ENCODE results near the gene REXO5. TPM values are rescaled to one million over a fixed set of nuclear protein-coding genes. Genes with fewer than 3 reads are reported as not detected.

REXO5 gene
- total RNA-seq, 1 experiment from 2014 or later: 4.0 TPM

DNA sequence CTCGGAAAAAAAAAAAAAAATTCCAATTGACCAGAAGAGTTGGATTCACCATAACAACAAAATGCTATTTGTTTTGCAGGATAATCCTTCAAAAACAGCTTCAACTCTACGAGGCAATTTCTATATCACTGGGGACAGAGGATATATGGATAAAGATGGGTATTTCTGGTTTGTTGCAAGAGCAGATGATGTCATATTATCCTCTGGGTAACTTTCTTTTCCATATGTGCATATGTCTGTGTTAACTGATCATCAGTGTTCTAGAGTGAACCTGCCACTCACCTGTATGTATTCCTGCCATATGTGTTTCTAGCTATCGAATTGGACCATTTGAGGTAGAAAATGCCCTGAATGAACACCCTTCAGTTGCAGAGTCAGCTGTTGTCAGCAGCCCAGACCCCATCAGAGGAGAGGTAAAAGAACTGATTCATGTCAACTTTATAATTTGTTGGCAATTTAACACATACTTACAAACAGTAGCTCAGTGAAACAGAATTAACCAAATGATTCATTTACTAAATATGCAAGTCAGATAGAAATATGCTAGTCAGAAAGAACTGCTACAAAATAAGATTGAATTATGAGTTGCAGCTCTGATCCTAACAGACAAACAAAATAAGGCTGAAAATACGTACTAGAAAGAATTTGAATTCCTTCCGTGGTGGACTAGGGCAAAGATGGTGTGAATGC lies 14.3 kb upstream of the REXO5 start:
- Histone ChIP-seq H3K36me3 (ENCODE audit: low read depth, low read length) (no peaks in the 10 kb centered on the region), H4K20me1 (ENCODE audit: low read length) (no peaks in the 10 kb centered on the region), H3K27me3 (ENCODE audit: low read length) (no peaks in the 10 kb centered on the region), H3K4me1 (ENCODE audit: insufficient read depth, low read length) (no peaks in the 10 kb centered on the region), H3K9ac (ENCODE audit: low read length) (no peak overlapping the region), H3F3A (ENCODE audit: low read length, unreplicated experiment) (no peaks in the 10 kb centered on the region), H3K9me2 (replicated peaks; ENCODE audit: low read length) (no peaks in the 10 kb centered on the region), H3K9me3 (ENCODE audit: low read length) (no peaks in the 10 kb centered on the region), H3K4me3 (ENCODE audit: low read length) (no peak overlapping the region), H3K4me2 (ENCODE audit: low read length) (no peak overlapping the region), H2AFZ (ENCODE audit: low read length) (no peak overlapping the region), H3K79me2 (ENCODE audit: low read length) (no peaks in the 10 kb centered on the region), H3K27ac (ENCODE audit: low read length) (no peak overlapping the region)
- ChIA-PET POLR2A (ENCODE audit: unreplicated experiment) (no interaction called here), CTCF (no interaction called here)
- no peak for TF ChIP-seq EZH2phosphoT487 (IDR thresholded peaks at IDR 0.05; ENCODE audit: borderline replicate concordance, low read length)
- TF ChIP-seq, protein P1, sequence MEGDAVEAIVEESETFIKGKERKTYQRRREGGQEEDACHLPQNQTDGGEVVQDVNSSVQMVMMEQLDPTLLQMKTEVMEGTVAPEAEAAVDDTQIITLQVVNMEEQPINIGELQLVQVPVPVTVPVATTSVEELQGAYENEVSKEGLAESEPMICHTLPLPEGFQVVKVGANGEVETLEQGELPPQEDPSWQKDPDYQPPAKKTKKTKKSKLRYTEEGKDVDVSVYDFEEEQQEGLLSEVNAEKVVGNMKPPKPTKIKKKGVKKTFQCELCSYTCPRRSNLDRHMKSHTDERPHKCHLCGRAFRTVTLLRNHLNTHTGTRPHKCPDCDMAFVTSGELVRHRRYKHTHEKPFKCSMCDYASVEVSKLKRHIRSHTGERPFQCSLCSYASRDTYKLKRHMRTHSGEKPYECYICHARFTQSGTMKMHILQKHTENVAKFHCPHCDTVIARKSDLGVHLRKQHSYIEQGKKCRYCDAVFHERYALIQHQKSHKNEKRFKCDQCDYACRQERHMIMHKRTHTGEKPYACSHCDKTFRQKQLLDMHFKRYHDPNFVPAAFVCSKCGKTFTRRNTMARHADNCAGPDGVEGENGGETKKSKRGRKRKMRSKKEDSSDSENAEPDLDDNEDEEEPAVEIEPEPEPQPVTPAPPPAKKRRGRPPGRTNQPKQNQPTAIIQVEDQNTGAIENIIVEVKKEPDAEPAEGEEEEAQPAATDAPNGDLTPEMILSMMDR (conservative IDR thresholded peaks at IDR 0.05; ENCODE audit: low read depth, low read length): no peak
- no peak for TF ChIP-seq EZH2 (IDR thresholded peaks at IDR 0.05; ENCODE audit: low read length, unreplicated experiment)
- ATAC-seq: no peak
- intact Hi-C loops (cut with micrococcal nuclease): no loop called here
- no peak for DNase-seq
- BruUV-seq (replicated peaks): no TSS peak

DNA sequence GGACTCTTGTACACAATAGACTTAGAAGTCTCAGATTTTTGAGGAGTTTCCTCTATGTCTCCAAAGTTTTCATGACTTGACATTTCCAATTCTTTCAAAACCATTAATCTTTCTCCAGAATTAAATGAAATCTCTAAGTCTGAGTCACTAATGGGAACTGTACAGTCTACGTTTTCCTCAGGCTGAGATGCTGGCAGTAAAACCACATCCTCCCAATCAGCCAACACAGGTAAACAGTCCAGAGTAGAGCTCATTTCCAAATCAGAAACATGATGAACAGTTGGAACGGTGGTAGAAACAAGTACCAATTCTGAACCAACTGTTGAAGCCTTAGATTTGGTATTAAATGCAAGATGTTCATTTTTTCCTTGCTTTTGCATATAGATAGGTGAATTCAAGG lies 8.0 kb upstream of the REXO5 start:
- peak; percentile 67 for ATAC-seq
- TF ChIP-seq EZH2phosphoT487 (IDR thresholded peaks at IDR 0.05; ENCODE audit: borderline replicate concordance, low read length): no peak
- no peak overlapping the region for H3K9ac ChIP-seq (ENCODE audit: low read length)
- no peaks in the 10 kb centered on the region for H3K9me2 ChIP-seq (replicated peaks; ENCODE audit: low read length)
- no peak overlapping the region for H2AFZ ChIP-seq (ENCODE audit: low read length)
- no peaks in the 10 kb centered on the region for H3F3A ChIP-seq (ENCODE audit: low read length, unreplicated experiment)
- no peak overlapping the region for H3K4me2 ChIP-seq (ENCODE audit: low read length)
- H3K4me3 ChIP-seq (ENCODE audit: low read length): no peak overlapping the region
- 0 out of 2 replicates have a peak, but pooled peaks cover 3% of the 10 kb centered on the region for H3K79me2 ChIP-seq (ENCODE audit: low read length)
- no peak overlapping the region for H3K27ac ChIP-seq (ENCODE audit: low read length)
- no peaks in the 10 kb centered on the region for H3K9me3 ChIP-seq (ENCODE audit: low read length)
- H3K36me3 ChIP-seq (ENCODE audit: low read depth, low read length): peaks cover 19% of the 10 kb centered on the region
- H3K4me1 ChIP-seq (ENCODE audit: insufficient read depth, low read length): peaks cover 6% of the 10 kb centered on the region
- BruUV-seq (replicated peaks): no TSS peak
- no peaks in the 10 kb centered on the region for H4K20me1 ChIP-seq (ENCODE audit: low read length)
- ChIA-PET POLR2A (ENCODE audit: unreplicated experiment) (interaction anchor here (0.6 kb wide), 1 partner anchor 106 kb away, joined by 4 read pairs; no protein-coding TSS in a partner anchor), CTCF (no interaction called here)
- no peaks in the 10 kb centered on the region for H3K27me3 ChIP-seq (ENCODE audit: low read length)
- peak; percentile 9 for DNase-seq
- intact Hi-C loops (cut with micrococcal nuclease): no loop called here

DNA sequence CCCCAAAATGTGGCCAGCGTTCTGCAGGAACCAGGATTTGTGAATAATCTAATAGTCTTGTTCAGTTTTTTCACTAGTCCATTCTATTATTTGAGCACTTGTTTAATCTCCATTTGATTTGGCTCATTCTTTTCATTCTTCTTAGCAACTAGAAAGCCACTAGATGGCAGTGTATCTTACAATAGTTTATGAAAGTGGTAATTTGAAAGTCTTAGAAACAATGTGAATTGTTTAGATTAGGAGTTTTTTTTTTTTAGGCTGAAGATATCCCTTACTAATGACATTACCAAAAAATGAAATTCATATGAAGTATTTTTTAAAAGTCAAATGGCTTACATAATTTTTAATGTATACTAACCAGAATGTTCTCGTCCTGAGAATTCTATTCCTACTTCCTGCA lies 6.7 kb upstream of the REXO5 start:
- ChIA-PET POLR2A (ENCODE audit: unreplicated experiment) (no interaction called here), CTCF (no interaction called here)
- BruUV-seq (replicated peaks): no TSS peak
- no peak for ATAC-seq
- H3K9me2 ChIP-seq (replicated peaks; ENCODE audit: low read length): no peaks in the 10 kb centered on the region
- H3K9ac ChIP-seq (ENCODE audit: low read length): no peak overlapping the region
- peaks cover 19% of the 10 kb centered on the region for H3K36me3 ChIP-seq (ENCODE audit: low read depth, low read length)
- H3K79me2 ChIP-seq (ENCODE audit: low read length): 0 out of 2 replicates have a peak, but pooled peaks cover 3% of the 10 kb centered on the region
- H3K4me3 ChIP-seq (ENCODE audit: low read length): no peak overlapping the region
- H3K9me3 ChIP-seq (ENCODE audit: low read length): no peaks in the 10 kb centered on the region
- H3K4me2 ChIP-seq (ENCODE audit: low read length): no peak overlapping the region
- no peaks in the 10 kb centered on the region for H4K20me1 ChIP-seq (ENCODE audit: low read length)
- TF ChIP-seq EZH2 (IDR thresholded peaks at IDR 0.05; ENCODE audit: low read length, unreplicated experiment): no peak
- TF ChIP-seq, protein P1 (conservative IDR thresholded peaks at IDR 0.05; ENCODE audit: low read depth, low read length): peak; percentile 58
- no peaks in the 10 kb centered on the region for H3F3A ChIP-seq (ENCODE audit: low read length, unreplicated experiment)
- intact Hi-C loops (cut with micrococcal nuclease): no loop called here
- peak; percentile 13 for DNase-seq
- H2AFZ ChIP-seq (ENCODE audit: low read length): no peak overlapping the region
- H3K4me1 ChIP-seq (ENCODE audit: insufficient read depth, low read length): peaks cover 11% of the 10 kb centered on the region
- no peaks in the 10 kb centered on the region for H3K27me3 ChIP-seq (ENCODE audit: low read length)
- H3K27ac ChIP-seq (ENCODE audit: low read length): no peak overlapping the region
